Brain microvascular endothelial cell (primary cell): ENCODE measurements around the gene C18orf63.

Source experiments
- DNase-seq: peaks from one replicate; pipeline ENCODE4 v3.0.0-alpha.2; 2020
- H3K27ac ChIP-seq: fragments of 250-450 bp; sonication (Bioruptor Pico); 2 replicates; pipeline ENCODE4 v1.5.1; 2020; ENCODE audit warnings: mild to moderate bottlenecking, moderate library complexity
- H3K27me3 ChIP-seq: fragments of 250-450 bp; sonication (Bioruptor Pico); replicated peaks from 2 replicates; pipeline ENCODE4 v1.5.1; 2020; ENCODE audit warnings: mild to moderate bottlenecking
- H3K36me3 ChIP-seq: fragments of 250-450 bp; sonication (Bioruptor Pico); replicated peaks from 2 replicates; pipeline ENCODE4 v1.5.1; 2020; ENCODE audit warnings: mild to moderate bottlenecking
- H3K4me3 ChIP-seq: 2 replicates; pipeline ENCODE4 v1.5.1; 2011; ENCODE audit warnings: low read depth, mild to moderate bottlenecking, control low read depth, low read length, moderate library complexity
- CTCF ChIP-seq: IDR thresholded peaks from 2 replicates; pipeline ENCODE4 v1.5.1; 2011; ENCODE audit warnings: low read depth, mild to moderate bottlenecking, moderate library complexity, low read length, control low read depth, inconsistent platforms; ENCODE audit errors: missing control alignments
- in situ Hi-C: cut with HindIII; loops from 2 replicates; pipeline ENCODE4 v1.10.0; 2017; ENCODE audit warnings: low sequenced_read_pairs, low pct_ligation_motif_present

C18orf63 gene

GRCh38 chr18:74278983-74279382 lies 36.7 kb upstream of the C18orf63 start:
- no peak for DNase-seq
- in situ Hi-C loops: no loop called here
- Histone ChIP-seq H3K27me3 (no peaks in the 10 kb centered on the region), H3K4me3 (no peak overlapping the region), H3K36me3 (no peaks in the 10 kb centered on the region), H3K27ac (no peak overlapping the region)
- TF ChIP-seq CTCF: no peak

- DNase-seq: no peak
- Histone ChIP-seq H3K36me3 (no peaks in the 10 kb centered on the region), H3K4me3 (no peak overlapping the region), H3K27ac (no peak overlapping the region), H3K27me3 (no peaks in the 10 kb centered on the region)
- no peak for TF ChIP-seq CTCF
- in situ Hi-C loops: no loop called here
Observed at GRCh38 chr18:74281011-74281979, 34.3 kb upstream of the C18orf63 start.

- no peaks in the 10 kb centered on the region for H3K27me3 ChIP-seq
- DNase-seq: no peak
- TF ChIP-seq CTCF: no peak
- H3K36me3 ChIP-seq: no peaks in the 10 kb centered on the region
- in situ Hi-C loops: no loop called here
- no peak overlapping the region for H3K4me3 ChIP-seq
- no peak overlapping the region for H3K27ac ChIP-seq
Observed at GRCh38 chr18:74281980-74282754, 33.5 kb upstream of the C18orf63 start.

- no peak for DNase-seq
- TF ChIP-seq CTCF: no peak
- no peak overlapping the region for H3K27ac ChIP-seq
- in situ Hi-C loops: no loop called here
- no peaks in the 10 kb centered on the region for H3K36me3 ChIP-seq
- no peaks in the 10 kb centered on the region for H3K27me3 ChIP-seq
- H3K4me3 ChIP-seq: no peak overlapping the region
Observed at GRCh38 chr18:74282755-74283554, 32.7 kb upstream of the C18orf63 start.

- H3K27ac ChIP-seq: no peak overlapping the region
- no peak overlapping the region for H3K4me3 ChIP-seq
- in situ Hi-C loops: no loop called here
- no peaks in the 10 kb centered on the region for H3K36me3 ChIP-seq
- DNase-seq: no peak
- H3K27me3 ChIP-seq: no peaks in the 10 kb centered on the region
- TF ChIP-seq CTCF: no peak
Observed at GRCh38 chr18:74283646-74284045, 32.0 kb upstream of the C18orf63 start.
